Keratinocyte (primary cell): ENCODE data around the gene GNA14. TPM values are rescaled to one million over a fixed set of nuclear protein-coding genes. Genes with fewer than 3 reads are reported as not detected.

Source experiments
- DNase-seq: peaks from one replicate; pipeline ENCODE4 v3.0.0-alpha.2; 2011; ENCODE audit warnings: low read depth, missing footprints, low spot score
- FAIRE-seq: peaks from 2 replicates; lab custom pipeline; 2011; peaks lifted over from hg19 to GRCh38; lab: Jason Lieb, UNC
- H2AFZ ChIP-seq: 2 replicates; pipeline ENCODE4 v1.6.0; 2012; ENCODE audit warnings: low read length, control low read depth, inconsistent platforms; ENCODE audit not compliant: control insufficient read depth
- H3K27ac ChIP-seq: 2 replicates; pipeline ENCODE4 v1.5.1; 2011; ENCODE audit warnings: low read length; ENCODE audit not compliant: control insufficient read depth, insufficient read depth
- H3K27me3 ChIP-seq: 3 replicates; pipeline ENCODE4 v1.6.0; 2011; ENCODE audit warnings: low read length; ENCODE audit not compliant: control insufficient read depth, insufficient read depth; ENCODE audit errors: extremely low read depth
- H3K36me3 ChIP-seq, 2 experiments: 2 replicates in 1 of 2; 3 replicates in 1 of 2; pipeline ENCODE4 v1.5.1; 2011; ENCODE audit warnings: low read length in 2 of 2, mild to moderate bottlenecking in 1 of 2; ENCODE audit not compliant: control insufficient read depth in 2 of 2, insufficient read depth in 2 of 2; ENCODE audit errors: extremely low read depth in 1 of 2
- H3K4me1 ChIP-seq: 3 replicates; pipeline ENCODE4 v1.5.1; 2011; ENCODE audit warnings: low read length; ENCODE audit not compliant: control insufficient read depth, insufficient read depth; ENCODE audit errors: extremely low read depth
- H3K4me2 ChIP-seq: 3 replicates; pipeline ENCODE4 v1.6.0; 2011; ENCODE audit warnings: low read depth, low read length; ENCODE audit not compliant: control insufficient read depth, insufficient read depth; ENCODE audit errors: extremely low read depth
- H3K4me3 ChIP-seq, 3 experiments: fragments of 200-600 bp in 1 of 3; sonication (generic) in 1 of 3; 2 replicates in 2 of 3; 3 replicates in 1 of 3; pipeline ENCODE4 v1.5.1; 2011 to 2016; ENCODE audit warnings: low read length in 3 of 3, mild to moderate bottlenecking in 3 of 3, control low read depth in 2 of 3, inconsistent platforms in 1 of 3, low read depth in 1 of 3, mixed read lengths in 1 of 3, mixed run types in 1 of 3, moderate library complexity in 1 of 3; ENCODE audit not compliant: control insufficient read depth in 2 of 3, insufficient read depth in 2 of 3; ENCODE audit errors: extremely low read depth in 1 of 3
- H3K79me2 ChIP-seq: 2 replicates; pipeline ENCODE4 v1.6.0; 2012; ENCODE audit warnings: low read length; ENCODE audit not compliant: control insufficient read depth, insufficient read depth
- H3K9ac ChIP-seq: 3 replicates; pipeline ENCODE4 v1.6.0; 2011; ENCODE audit warnings: low read length; ENCODE audit not compliant: control insufficient read depth, insufficient read depth; ENCODE audit errors: extremely low read depth
- H3K9me1 ChIP-seq: 3 replicates; pipeline ENCODE4 v1.6.0; 2011; ENCODE audit warnings: low read length; ENCODE audit not compliant: control insufficient read depth, insufficient read depth; ENCODE audit errors: extremely low read depth
- H3K9me3 ChIP-seq: 2 replicates; pipeline ENCODE4 v1.5.1; 2012; ENCODE audit warnings: low read depth, low read length; ENCODE audit not compliant: control insufficient read depth
- H4K20me1 ChIP-seq: 3 replicates; pipeline ENCODE4 v1.6.0; 2011; ENCODE audit warnings: low read length; ENCODE audit not compliant: control insufficient read depth, insufficient read depth; ENCODE audit errors: extremely low read depth
- EZH2 ChIP-seq: IDR thresholded peaks from one replicate; pipeline ENCODE4 v1.6.1; 2012; ENCODE audit warnings: inconsistent platforms, mild to moderate bottlenecking, low read length, moderate library complexity
- dilution Hi-C: fragments of 300-500 bp; cut with MboI; formaldehyde crosslinking; loops from one replicate; pipeline ENCODE4 v1.7.0; 2020; ENCODE audit warnings: low sequenced_read_pairs; ENCODE audit not compliant: extremely low pct_ligation_motif_present
- polyA plus RNA-seq, 5 experiments: library from polyadenylated mRNA; depleted of rRNA in 3 of 5; stranded (reverse) in 3 of 5; stranded (forward) in 1 of 5; unstranded in 1 of 5; fragments of >200 nt; gene quantifications; 1 replicate in 1 of 5; 2 replicates in 3 of 5; 3 replicates in 1 of 5; pipeline versions ENCODE4 v1.2.1 to v1.2.3, GENCODE V29; 2011 to 2012; ENCODE audit warnings: missing spikeins in 2 of 5, low read depth in 1 of 5, low replicate concordance in 1 of 5
- TF ChIP-seq, protein P1 (sequence below), 3 experiments: IDR thresholded peaks in 1 of 3; conservative IDR thresholded peaks in 1 of 3; optimal IDR thresholded peaks in 1 of 3; 2 replicates in 2 of 3; 3 replicates in 1 of 3; pipeline versions ENCODE3 to v1.5.1; 2011; ENCODE audit warnings: low read length in 3 of 3, mild to moderate bottlenecking in 3 of 3, moderate library complexity in 2 of 3, control low read depth in 1 of 3, inconsistent platforms in 1 of 3; ENCODE audit not compliant: insufficient read depth in 2 of 3; ENCODE audit errors: extremely low read depth in 1 of 3

Gene GNA14
- polyA plus RNA-seq, 1 donor (not counting 4 experiments of a cell fraction or from before 2014, with no cell fraction given): not detected

- Histone ChIP-seq H3K9me1 (no peaks in the 10 kb centered on the region), H3K27me3 (no peaks in the 10 kb centered on the region), H3K9me3 (no peaks in the 10 kb centered on the region), H3K27ac (no peak overlapping the region), H3K4me3 (no peak overlapping the region), H3K36me3 (no peaks in the 10 kb centered on the region), H3K9ac (no peak overlapping the region), H3K4me1 (peaks cover 4% of the 10 kb centered on the region), H2AFZ (no peak overlapping the region), H4K20me1 (no peaks in the 10 kb centered on the region), H3K79me2 (no peaks in the 10 kb centered on the region), H3K4me2 (no peak overlapping the region)
- no peak for FAIRE-seq
- dilution Hi-C loops: no loop called here
- no peak for DNase-seq
- no peak for TF ChIP-seq EZH2
- TF ChIP-seq, protein P1, sequence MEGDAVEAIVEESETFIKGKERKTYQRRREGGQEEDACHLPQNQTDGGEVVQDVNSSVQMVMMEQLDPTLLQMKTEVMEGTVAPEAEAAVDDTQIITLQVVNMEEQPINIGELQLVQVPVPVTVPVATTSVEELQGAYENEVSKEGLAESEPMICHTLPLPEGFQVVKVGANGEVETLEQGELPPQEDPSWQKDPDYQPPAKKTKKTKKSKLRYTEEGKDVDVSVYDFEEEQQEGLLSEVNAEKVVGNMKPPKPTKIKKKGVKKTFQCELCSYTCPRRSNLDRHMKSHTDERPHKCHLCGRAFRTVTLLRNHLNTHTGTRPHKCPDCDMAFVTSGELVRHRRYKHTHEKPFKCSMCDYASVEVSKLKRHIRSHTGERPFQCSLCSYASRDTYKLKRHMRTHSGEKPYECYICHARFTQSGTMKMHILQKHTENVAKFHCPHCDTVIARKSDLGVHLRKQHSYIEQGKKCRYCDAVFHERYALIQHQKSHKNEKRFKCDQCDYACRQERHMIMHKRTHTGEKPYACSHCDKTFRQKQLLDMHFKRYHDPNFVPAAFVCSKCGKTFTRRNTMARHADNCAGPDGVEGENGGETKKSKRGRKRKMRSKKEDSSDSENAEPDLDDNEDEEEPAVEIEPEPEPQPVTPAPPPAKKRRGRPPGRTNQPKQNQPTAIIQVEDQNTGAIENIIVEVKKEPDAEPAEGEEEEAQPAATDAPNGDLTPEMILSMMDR (optimal IDR thresholded peaks at IDR 0.05 in 1 of 3, IDR thresholded peaks at IDR 0.05 in 1 of 3, conservative IDR thresholded peaks at IDR 0.05 in 1 of 3; ENCODE audit: extremely low read depth in 1 of 3, insufficient read depth in 2 of 3, low read length in 3 of 3): no peak
These were observed 48.6 kb downstream of the GNA14 start for GRCh38 chr9:77599492-77599891.

DNA sequence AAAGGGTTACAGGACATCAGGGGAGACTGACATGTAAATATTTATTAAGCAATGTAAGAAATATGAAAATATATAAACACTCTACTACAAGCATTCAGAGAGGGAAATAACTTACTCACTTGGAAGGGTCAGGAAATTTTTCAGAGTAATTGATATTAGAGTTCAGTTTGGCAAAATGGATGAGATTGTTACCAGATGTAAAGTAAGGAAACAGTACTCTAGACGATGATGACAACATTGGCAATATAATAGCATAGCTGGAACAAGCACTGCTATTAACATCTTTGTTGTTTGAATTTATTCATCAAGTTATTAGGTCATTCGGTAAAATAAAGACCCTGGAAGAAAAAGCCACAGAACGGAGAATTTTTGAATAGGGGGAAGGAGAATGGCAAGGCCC is 49.1 kb downstream of the GNA14 start:
- no peaks in the 10 kb centered on the region for H3K9me1 ChIP-seq
- FAIRE-seq (no peak), DNase-seq (no peak)
- H3K9ac ChIP-seq: no peak overlapping the region
- H3K36me3 ChIP-seq: no peaks in the 10 kb centered on the region
- no peaks in the 10 kb centered on the region for H3K79me2 ChIP-seq
- H3K4me2 ChIP-seq: no peak overlapping the region
- H3K4me3 ChIP-seq: no peak overlapping the region
- dilution Hi-C loops: no loop called here
- H2AFZ ChIP-seq: no peak overlapping the region
- H4K20me1 ChIP-seq: no peaks in the 10 kb centered on the region
- no peaks in the 10 kb centered on the region for H3K27me3 ChIP-seq
- no peak overlapping the region for H3K27ac ChIP-seq
- H3K9me3 ChIP-seq: no peaks in the 10 kb centered on the region
- H3K4me1 ChIP-seq: peaks cover 4% of the 10 kb centered on the region
- TF ChIP-seq, protein P1 (optimal IDR thresholded peaks at IDR 0.05 in 1 of 3, IDR thresholded peaks at IDR 0.05 in 1 of 3, conservative IDR thresholded peaks at IDR 0.05 in 1 of 3; ENCODE audit: extremely low read depth in 1 of 3, insufficient read depth in 2 of 3, low read length in 3 of 3): no peak
- no peak for TF ChIP-seq EZH2
